GM19043 (cell line): ENCODE results near the gene EPHA7.

Source experiments
- ATAC-seq: cut with Tn5 transposase; IDR thresholded peaks from one replicate; pipeline ENCODE4 v1.9.1; 2021; ENCODE audit warnings: low read depth; ENCODE audit not compliant: unreplicated experiment

EPHA7 gene

DNA sequence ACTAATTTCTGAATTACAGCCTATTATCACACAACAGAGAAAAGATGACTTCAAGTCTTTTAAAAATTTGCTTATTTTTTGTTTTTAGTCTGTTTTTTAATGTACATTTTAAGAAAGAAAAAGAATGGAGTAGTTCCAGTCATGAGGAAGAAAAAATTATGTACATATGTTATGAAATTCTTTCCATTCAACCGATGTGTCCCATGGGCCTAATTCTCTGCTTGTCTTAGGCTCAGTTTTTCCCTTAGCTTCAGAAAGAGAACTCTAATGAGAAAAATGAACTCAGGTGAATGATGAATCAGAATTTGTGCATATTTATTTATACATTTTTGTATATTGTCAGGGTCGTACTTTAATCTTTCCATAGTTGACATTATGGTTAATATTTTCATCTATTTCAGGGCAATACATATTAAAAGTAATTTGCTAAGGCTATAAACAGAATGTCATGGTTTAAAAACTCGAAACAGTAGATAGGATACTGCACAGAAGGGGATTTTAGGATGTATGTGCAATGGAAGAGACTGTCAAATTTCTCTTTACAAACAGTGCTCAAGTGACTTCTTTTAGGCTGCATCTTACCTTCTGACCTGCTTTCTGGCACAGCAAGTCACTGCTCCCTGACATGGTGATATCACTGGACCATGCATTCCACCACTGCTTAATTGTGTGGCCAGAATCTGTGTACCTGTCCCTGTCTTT is 153.1 kb downstream of the EPHA7 start:
- no peak for ATAC-seq

DNA sequence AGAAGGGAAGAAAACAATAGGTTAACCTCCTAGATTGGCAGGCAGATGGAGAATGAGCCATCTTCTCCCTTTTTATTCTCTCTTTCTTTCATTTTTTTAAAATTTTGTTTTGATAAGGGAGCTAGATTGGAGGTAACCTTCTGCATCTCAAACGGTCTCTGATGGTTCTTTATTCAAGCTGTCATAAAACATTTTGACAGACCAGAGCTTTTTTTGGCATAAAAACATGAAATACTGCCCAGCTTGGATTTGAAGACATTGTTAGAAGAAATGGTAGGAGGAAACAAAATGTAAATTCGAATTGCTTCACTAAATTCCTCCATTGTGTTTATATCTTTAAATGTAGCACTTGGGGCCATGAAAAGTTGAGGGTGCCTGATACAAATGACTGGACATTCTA is 158.5 kb downstream of the EPHA7 start:
- ATAC-seq: no peak

DNA sequence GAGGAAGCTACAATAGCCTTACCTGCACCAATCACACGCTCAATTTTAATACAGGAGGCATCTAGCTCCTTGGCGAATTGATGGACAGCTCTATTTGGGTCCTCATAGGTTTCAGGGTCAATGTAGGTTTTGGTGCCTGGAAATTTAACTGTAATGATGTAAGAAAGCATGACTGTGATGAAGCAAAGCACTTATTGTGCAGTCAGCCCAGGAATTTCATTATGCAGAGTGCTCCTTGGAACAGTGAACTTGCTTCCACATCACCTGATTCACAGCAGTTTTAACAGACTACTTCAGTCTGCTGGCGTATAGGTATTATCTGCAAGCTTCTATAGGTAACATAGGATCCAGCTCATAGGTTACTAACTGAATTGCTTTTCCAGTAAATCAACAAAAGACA is 160.0 kb downstream of the EPHA7 start:
- ATAC-seq: no peak

DNA sequence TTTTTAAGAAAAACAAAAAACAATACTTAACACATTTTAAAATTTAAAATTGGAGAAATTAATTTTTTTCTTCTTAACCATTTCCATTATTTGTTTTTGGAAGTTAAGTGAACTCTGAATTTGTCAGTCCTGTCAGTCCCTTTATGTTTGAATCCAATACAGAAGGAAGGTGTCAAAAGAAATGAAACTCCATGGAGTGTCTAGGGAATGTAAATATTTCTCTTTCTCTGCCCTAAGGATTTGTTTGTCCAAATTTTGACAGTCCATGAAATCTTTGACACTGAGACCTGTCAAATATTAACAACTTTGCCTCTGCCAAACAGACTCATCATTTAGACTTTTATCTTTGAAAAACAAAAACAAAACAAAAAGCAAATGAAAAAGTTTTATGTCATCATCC is 166.4 kb downstream of the EPHA7 start:
- ATAC-seq: no peak

DNA sequence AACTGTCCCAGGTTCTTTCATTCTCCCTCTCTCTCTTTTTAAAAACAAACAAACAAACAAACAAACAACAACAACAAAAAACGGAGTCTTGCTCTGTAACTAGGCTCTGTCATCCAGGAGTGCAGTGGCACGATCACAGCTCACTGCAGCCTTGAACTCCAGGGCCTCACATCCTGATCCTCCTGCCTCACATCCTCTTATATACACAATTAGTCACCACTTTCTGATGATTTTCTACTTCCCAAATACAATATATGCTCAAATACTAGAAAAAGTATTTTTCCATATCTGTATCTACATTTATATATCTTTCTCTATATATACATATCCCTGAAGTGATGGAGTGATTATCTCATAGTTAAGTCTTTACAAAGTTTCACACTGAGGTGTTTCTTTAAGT is 170.7 kb downstream of the EPHA7 start:
- no peak for ATAC-seq

DNA sequence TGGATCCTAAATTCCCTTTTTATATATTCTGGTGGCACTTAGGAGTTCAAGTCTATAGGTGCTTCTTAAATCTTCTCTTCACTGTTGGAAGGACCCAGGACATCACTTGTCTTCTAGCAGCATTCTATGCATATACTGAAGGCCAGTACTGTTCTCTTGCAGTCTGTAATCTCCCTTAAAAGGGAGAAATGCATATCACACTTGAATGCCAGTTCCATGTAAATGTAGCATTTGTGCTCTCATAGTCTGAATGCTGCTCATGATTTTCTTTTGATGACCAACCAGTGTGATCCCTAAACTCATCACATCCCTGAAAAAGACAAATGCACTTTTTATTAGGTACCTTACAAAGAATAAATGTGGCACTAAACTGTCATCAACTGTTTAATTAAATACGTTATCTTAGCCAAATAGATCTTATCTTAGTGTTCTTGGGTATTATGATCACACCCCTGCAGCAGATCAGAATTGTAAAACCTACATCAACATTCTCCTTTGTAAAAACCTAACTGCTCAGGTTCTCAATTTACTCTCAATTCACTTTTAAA is 176.1 kb downstream of the EPHA7 start:
- no peak for ATAC-seq

DNA sequence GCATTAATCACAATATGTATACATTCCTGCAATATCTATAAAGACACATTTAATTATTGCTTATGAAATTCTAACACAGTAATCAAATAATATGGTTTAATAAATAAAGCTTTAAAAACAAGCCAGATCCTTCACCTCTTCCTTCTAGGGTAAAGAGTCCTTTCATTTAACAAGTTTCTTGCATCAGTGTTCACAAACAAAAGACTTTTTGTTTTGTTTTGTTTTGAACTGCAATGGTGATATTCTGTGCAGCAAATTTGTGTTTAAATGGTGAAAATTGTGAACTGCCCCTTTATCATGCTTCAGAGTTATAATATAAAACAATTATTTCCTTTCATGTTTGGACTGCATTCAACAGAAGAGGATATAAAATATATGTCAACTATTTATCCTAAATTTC is 177.3 kb downstream of the EPHA7 start:
- ATAC-seq: no peak

DNA sequence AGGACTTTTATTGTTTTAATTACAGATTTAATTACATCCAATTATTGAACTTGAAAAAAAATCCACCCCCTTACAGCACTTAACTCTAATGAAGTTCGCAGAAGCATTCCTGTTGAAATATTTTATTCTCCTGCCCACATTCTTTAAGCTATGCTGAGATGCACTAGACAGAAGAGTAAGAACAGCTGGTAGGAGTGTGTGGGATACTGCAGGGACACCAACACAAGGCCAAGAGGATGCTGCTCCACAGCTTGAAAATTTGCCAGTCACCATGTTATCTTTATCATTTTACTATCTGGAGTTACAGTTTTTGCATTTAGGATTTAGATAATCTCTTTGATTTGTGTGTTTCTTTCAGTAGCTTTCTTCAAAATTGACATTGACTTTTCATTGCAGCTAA is 180.7 kb downstream of the EPHA7 start:
- no peak for ATAC-seq

DNA sequence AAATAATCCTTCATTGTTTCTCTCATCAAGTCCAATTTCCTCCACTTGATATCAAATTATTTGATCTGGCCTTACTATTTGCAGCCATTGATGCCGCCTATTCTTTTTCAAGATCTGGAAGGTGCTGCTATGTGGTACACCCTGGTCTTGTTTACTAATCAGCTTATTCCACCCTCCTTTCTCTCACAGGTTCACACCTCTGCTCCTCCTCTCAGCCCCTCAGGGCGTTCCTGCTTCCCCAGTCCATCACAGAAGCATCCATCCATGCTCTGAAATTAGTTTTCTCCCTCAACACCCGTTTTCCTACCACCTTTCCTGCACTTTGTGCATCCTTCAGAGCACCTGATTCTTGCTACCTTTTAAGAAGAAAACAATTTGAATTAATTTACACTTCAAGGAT is 183.6 kb downstream of the EPHA7 start:
- no peak for ATAC-seq

DNA sequence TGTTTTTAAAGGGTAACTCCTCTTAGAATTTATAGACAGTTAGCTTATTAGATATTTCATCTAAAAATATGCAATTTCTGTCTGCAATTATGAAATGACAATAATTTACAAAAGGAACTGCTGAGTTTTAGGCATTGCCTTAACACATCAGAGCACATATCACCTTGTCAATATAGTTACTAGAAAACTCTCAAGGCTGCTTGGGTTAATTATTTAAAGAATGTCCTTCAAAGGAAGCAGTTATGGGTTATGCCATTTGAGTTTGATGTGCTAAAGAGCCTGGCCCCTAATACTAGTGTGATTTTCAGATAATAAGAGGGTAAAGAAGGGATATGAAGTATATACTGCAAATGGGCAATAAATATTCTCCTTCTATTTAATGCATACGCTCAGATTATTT is 192.5 kb downstream of the EPHA7 start:
- no peak for ATAC-seq

DNA sequence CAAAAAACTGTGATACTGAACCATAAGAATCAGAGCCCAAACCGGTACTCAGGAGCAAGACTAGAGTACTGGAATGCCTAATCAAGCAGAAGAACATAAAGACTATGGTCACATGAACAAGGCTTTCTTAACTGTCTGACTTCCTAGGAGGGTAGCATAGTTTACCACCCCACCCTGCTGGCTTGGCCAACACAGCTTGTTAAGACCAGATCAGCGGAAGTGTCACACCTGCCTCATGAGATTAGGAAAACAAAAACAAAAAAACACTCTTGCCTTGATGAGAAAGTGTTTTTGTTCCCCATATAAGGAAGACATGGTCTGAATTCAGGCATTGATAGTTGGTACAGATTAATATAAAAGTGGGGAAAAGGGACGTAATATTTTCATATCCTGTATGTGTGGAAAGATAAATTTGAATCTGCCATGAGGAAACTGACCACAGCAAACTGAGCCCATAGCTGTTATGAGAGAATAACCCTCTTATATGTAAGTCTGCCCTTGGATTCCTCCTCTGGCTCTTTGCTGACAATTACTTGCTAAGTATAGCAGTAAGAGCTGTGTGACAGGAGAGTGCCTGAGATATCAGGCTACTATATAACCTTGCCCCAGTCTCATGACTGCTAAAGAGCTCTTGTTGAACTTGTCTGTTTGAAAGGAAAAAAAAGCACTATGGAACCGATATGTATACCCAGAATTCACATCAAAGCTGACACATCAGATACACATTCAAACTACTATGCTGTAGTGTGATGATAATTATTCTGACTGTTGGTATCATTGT is 197.1 kb downstream of the EPHA7 start:
- no peak for ATAC-seq

DNA sequence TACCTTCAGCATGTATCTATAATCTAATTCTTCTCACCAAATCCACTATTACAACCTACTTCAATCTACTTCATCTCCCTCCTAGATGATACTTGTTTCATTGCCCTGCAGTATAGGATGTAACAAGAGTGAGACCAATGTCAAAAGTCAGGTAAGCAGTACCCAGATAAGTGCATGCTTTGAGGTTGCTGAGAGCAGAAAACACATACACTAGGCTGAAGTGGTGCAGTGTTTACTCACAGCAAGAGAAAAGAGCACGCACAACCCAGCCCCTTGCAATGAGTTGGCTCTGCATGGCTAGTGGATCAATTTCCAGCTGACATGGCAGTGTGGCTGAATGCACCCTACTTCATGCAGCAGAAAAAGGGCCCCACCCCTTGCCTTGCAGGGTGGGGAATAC is 199.9 kb downstream of the EPHA7 start:
- ATAC-seq: no peak

DNA sequence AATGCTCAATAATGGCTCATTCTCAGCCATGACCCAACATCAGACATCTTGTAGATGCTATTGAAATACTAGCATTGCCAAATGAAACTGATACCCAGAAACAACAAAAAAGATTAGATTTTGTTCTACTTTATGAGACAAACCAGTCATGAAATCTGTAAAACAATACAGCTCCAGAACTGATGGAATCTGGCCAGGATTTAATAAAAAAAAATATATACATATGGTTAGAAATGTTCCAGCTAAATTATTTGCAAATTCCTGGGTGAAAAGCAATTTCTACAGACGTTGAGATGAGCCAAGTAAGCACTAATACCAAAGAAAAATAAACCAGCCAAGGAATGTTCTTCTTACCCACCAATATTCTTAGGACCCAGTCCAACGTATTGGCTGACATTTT is 201.3 kb downstream of the EPHA7 start:
- ATAC-seq: no peak

DNA sequence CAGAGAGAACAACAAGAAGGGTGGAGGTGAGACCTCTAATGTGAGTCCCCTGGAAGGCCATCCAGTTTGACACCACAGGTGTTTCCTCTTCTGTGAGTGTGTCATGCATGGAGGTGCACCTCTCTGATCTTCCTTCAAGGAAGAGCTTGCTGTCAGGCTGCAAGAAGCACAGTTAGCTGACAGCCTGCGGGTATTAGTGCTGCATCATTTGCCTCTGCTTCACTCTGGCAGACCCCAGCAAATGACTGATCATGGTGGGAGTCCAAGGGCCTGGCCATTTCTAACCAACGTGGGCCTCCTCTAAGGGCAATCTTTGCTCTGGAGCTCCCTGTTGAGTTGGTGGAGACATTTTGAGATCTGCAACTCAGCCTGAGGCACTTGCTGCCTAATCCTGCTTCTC is 206.3 kb downstream of the EPHA7 start:
- no peak for ATAC-seq

DNA sequence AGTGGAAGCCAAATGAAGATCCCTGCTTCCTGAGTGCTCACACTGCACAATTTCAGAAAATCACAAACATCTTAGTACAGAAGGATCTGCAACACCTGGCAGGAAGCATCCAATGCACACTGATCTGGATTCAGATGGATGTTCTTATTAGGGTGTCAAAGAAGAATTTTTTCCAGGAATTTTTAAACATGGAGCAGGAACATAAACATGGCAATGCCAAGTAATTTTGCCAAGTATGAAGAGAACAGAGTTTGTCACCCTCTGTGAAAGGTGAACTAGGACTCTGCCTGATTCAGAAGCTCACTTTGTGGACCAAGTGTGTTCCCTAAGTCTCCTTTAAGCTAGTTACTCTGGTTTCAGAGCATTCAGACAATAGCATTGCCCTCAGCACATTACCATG is 208.5 kb downstream of the EPHA7 start:
- ATAC-seq: no peak

DNA sequence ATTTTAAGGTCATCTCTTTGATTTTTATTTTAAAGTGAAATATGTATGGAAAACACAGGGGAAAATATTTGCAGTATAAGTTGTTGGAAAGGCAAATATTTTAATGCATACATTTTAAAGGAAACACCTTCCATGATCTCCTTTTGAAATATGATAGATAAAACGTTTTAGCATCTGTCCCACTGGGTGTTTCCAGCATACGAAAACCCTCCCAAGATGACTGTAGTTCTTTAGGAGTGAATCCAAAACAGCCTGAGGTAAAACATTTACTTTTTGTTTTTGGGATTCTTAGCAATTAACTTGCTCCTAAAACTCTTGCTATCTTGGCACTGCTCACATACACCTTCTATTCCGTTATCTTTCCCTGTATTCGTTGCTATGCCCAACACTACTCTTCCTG is 210.0 kb downstream of the EPHA7 start:
- no peak for ATAC-seq

DNA sequence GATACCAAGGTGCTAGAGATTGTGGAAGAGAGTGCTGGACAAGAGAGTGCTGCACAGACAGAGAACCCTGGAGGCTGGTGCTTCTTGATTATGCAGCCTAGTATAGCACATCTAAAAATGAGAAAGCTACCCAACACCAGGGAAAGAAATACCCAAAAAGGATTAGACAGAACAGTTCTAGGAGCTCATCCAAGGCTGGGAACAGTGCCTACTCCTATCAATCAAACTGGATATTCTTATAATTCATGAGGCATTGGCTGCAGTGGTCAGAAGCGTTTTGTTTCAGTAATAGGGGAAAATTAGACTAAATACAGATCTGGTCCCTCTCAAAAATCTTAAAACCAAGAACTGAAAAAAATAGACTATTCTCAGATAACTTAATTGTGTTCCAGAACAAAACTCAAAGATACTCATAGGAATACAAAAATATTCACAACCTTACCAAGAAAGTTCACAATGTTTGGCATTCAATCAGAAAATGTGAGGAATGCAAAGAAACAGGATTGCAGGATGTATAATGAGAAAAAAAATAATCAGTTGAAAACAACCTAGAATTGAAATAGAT is 222.9 kb downstream of the EPHA7 start:
- no peak for ATAC-seq

DNA sequence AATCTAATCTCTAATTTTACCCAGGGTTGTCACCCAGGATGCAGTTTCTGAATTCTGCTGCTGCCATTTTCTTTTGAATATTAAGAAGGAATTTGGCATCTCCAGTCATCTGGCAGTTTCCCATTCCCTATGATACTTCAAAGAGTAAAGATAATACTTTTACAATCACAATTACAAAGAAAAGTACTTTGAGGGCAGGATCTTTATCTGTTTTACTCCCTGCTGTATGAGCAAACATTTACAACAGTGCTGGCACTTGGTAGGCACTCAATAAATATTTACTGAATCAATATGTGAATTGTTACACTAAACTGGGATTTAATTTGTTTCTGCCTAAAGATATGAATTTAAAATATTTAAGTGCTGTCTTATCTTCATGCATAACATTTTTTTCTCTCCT is 224.9 kb downstream of the EPHA7 start:
- no peak for ATAC-seq

DNA sequence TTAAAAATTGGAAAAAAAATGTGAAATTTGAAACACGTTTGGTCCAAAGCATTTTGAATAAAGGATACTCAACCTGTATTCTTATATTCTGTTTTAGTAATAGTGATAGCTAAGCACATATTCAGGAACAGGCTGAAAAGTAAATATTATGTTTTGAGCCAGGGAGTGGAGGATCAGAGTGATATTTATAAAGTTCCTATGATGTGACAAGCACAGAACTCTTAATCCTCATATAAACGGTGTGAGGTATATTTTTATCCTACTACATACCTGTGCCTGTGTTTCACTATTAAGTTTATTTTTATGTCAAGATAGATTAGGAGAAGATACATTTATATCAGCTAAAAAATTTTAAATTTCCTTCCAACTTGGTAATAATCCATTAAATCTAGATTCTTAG is 225.5 kb downstream of the EPHA7 start:
- no peak for ATAC-seq
